Iris pigment epithelial cell (primary cell): ENCODE results near the gene FYCO1.
A peak's percentile ranks its signal among the peaks of the same experiment; 100 is the strongest.

Experiments
- DNase-seq: peaks from one replicate; pipeline ENCODE4 v3.0.0-alpha.2; 2011; ENCODE audit warnings: low read depth

Gene FYCO1

DNA sequence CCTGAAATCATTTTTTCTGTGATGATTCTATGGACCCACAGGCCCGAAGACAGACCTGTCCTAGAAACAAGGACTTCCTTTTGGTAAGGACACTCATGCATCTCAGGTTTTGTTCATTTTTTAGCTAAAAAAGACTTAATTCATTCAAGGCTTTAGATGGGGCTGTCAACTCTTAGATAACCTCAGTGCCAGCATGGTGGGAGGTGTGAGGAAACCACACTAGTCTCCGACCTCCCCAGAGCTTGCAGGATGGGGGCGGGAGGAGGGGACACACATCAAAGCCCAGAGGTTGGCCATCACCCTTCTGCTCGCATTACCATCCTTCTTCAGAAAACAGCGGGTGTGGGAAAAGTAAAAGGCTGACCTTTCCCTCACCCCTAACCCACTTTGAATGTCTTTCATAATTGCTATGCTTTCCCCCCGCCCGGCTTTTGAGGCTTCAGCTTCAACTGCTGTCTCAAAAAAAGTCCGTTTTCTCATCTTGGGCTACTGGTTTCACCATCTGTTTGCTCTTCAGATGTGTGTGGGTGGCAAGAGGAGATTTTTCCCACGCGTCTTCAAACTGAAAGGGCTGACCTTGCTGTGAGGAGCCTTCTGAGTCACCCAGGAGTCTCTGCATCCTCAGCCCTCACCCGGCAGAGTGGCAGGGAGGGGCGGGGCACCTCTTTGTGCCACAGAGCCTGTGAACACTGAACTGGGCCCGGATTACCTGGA is 79.9 kb downstream of the FYCO1 start:
- peak; percentile 98 for DNase-seq

DNA sequence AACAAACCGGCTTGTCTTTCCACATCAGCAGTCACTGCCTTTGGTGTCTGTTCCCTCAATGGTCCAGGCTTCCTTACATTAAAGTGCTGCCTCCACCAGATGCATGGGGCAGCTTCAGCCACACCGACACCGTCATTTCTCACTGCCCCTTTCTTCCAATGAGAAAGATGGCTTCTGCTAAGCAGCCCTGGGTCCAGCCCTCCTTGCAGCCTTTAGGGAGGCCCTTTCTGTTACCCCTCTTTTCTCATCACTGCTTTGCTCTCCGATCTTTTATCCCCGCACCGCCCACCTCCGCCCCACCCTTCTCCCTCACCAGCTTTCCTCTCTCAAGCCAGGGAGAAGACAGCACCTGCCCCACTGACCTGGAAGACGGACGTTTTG is 80.6 kb downstream of the FYCO1 start:
- no peak for DNase-seq

DNA sequence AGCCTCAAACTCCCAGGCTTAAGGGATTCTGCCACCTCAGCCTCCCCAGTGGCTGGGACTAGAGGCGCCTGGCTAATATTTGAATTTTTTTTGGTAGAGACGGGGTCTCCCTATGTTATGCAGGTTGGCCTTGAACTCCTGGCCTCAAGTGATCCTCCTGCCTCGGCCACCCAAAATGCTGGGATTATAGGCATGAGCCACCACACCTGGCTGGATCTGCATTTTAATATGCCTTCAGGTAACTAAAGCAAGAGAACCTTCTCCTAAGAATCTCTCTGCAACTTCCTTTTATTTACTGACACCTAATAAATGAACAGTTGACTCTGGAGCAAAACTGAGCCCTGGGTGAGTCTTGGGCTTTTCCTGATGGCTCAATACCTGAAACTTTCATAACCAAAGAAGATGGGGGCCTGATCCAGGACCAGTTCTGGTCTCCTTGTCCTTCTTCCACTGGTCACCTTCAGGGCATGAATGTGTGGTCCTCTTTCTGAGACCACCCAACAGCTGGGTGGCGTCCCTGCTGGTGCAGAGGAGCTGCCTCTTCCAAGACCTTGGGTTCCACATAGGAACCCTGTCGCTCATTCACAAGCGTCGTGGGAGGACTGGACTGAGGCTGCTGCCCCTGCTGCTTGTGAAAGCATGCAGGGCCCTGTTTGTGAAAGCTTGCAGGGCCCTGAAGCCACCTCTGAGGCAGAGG is 81.1 kb downstream of the FYCO1 start:
- no peak for DNase-seq

DNA sequence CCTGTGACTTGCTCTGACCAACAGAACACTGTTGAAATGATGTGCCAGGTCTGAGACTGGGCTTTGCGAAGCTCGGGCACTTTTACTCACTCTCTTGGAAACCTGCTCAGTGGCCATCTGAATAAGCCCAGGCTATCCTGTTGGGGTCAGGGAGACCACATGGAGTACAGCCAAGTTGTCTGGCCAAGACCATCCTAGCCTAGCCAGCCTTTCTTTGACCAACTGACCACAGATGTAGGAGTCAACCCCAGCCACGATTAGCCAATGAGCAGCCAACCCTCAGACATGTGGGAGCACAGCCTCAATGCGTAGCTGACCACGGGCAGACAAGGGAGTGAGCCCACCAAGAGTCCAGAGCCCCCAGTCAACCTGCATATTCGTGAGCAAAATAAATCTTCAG is 83.2 kb downstream of the FYCO1 start:
- no peak for DNase-seq

DNA sequence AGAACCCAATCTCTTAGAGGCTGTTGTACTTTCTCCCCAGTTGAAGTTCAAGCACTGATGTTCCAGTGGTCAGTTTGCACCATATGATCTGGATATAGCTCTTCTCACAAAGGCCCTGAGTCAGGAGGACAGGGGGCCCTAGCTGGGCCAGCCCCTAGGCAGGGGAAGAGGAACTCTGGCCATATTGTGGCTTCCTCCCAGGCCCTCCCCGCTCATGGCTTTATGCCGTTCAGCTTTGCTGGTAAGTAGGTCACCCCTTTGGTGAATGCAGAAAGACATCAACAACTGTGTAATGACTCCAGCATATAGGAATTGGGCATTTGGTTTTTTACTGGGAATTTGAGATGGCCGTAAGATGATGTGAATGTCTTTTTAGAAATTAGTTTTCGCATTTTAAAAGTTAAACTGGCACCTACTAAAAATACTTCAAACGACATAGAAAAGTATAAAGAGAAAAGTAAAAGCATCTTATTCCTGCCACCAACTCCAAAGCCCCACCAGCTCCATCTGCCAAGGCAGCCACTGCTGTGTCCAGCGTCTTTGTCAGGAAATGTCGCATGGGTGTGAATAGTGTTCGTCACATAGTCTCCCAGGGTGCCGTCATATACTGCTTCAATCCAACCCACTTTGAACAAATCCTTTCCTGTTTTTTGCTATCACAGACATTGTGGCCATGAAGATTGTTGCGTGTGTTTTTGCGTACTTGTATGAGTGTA is 84.0 kb downstream of the FYCO1 start:
- DNase-seq = no peak

DNA sequence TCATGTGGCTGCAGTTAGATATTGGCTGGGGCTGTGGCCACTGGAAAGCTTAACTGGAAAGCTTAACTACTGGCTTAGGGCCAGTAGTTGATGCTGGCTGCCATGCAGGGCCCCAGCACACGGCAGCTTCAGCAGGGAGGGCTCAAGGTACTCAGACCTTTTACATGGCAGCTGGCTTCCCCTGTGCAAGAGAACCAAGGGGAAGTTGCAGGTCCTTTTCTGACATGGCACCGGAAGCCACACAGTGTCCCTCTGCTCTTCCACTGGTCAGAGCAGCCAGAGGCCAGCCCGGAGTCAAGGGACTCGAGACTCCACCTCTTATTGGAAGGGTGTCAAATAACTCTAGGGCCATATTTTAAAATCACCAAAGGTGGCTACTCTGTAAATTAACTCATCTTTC is 84.7 kb downstream of the FYCO1 start:
- no peak for DNase-seq

DNA sequence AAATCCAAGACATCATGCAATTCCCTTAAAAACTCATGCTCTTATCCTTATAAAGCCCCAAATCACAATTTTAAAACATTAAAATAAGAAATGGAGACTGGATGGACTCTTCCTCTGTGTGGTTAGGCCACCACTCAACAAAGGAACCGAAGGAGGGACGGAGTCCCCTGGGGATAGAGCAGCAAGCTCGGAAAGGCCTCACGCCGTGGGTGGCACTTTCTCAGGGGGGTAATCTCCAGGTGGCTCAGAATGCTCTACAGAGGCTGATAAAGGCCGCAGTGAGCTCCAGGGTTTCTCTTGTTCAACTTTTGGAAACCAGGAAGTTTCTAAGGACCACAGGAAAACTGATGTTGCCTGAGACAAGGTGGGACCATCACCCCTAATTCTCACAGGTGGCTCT is 86.1 kb downstream of the FYCO1 start:
- no peak for DNase-seq

DNA sequence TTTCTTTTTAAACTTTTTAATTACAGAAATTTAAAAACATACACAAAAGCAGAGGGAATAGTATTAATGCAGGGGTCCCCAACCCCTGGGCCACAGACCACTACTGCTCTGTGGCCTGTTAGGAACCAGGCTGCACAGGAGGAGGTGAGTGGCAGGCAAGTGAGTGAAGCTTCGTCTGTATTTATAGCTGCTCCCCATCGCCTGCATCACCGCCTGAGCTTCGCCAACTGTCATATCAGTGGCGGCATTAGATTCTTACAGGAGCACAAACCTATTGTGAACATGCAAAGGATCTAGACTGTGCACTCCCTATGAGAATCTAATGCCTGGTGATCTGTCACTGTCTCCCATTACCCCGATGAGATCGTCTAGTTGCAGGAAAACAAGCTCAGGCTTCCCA is 86.9 kb downstream of the FYCO1 start:
- DNase-seq = no peak

DNA sequence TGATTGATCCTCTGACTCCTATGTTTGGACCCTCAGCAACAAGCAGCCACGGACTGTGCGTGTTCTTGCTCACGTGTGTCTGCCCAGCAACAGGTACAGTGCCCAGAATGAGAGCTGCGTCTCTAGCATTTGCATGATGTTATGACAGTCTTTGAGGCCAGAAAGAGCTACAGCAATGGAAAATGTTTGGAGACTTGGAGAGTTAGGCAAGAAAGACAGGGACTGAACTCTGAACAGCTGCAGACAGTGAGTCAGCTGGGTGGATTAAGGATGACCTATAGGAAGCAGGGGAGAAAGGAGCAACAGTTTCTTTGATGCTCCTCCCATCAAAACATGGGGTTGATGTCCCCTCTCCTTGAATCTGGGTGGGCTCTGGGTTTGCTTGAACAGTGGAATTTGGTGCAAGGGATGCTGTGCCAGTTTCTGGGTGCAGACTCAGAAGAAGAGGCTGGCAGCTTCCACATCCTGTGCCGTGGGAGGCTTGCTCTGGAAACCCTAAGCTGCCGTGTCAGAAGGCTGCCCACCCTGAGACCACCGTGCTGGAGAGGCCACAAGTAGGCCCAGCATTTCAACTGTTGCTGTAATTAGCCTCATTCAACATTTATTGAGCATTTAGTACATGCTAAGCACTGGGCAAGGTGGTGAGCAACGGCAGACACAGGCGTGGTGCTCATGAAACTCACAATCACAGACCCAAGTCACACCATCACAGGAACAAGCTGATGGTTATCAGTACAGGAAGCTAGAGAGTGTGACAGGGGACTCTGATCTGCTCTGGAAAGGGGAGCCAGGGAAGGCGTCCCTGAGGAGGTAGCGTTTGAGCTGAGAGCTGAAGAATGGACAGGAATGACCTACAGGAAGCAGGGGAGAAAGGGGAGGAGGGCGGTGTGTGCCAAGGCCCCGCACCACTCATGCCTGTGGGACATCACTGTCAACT is 87.6 kb downstream of the FYCO1 start:
- DNase-seq = peak; percentile 95

DNA sequence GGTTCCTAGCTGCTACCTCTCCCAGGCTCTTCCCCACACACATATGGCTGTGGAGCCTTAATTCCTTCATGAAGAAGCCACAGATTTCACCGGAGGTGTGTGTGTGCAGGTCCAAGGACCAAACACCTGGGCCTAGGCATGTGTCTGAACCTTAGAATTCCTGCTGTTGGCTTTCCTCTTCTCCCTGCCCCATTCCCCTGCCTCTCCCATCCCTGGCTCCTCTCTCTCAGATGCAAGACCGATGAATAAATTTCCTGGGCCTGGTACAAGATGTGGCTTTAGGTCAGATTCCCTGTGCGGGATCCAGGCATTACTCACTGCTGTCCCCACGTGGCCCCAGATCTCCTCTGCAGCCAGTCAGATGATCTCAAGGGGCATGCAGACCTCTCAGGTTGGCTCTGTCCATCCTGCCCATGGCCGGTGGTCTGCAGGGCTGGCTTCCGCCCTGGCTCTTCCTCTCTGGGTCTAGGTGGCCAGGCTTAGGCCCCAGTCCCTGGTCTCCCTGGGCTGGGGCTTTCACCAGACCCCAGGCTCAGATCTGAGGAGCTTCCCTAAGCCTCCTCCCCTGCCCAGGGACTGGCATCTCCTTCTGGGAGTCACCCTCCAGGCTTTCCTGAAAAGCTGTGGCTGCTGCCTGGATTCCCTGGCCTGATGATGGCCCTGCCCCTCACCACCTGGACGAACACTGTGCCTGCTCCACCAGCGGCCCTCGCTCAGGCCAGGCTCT is 88.8 kb downstream of the FYCO1 start:
- DNase-seq = peak; percentile 90

DNA sequence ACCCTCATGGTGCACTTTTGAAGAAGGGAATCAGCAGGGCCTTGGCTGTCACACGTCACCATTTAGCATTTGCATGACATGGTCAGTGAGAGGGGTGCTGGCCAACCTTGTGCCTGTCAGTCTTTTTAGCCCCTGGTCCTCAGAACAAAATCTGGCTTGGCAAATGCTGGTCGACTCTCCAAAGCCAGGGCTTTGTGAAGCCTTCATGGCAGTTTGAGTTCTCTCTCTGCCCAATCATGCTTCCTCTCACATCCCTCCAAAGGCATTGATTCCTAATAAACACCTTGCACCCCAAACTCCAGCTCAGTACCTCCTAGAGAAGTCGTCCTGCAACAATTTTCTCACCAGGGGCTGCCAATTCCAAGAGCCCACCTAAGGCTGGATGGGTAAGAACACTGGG is 89.9 kb downstream of the FYCO1 start:
- no peak for DNase-seq

DNA sequence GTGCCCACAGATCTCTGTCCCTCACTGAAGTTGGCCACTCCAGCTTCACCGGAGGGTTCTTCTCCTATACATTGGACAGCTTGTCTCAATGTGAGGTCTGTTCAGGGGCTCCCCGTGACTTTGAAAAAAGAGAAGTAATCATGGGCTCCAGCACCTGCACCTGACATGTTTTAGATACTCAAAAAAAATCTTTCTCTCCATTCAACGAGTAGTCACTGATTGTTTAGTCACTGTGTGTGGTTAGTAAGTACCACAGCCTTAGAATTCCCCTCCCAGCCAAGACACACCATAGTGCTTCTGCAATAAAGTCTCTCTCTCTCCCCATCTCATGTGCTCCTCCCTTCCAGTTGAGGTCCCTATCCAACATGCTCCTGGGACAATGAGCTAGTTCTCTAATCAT is 90.7 kb downstream of the FYCO1 start:
- DNase-seq = no peak

DNA sequence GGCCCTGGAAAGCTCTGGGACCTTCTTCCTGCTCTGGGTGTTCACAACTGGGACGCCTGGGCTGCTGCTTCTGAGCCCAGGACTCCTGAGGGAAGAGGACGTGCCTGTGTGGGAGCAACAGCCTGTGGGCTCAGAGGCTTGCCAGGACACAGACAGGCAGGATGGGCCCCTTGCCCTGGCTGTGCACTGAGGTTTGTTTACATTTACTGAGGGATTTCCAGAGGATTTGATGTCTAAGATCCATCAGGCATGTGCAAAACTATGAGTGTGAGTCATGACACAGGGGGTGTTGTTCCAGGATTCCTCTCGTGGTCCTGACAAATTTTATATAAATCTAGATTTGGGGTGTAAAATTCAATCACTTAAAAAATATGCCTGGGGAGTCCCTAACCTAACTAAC is 98.7 kb downstream of the FYCO1 start:
- DNase-seq = peak; percentile 81

DNA sequence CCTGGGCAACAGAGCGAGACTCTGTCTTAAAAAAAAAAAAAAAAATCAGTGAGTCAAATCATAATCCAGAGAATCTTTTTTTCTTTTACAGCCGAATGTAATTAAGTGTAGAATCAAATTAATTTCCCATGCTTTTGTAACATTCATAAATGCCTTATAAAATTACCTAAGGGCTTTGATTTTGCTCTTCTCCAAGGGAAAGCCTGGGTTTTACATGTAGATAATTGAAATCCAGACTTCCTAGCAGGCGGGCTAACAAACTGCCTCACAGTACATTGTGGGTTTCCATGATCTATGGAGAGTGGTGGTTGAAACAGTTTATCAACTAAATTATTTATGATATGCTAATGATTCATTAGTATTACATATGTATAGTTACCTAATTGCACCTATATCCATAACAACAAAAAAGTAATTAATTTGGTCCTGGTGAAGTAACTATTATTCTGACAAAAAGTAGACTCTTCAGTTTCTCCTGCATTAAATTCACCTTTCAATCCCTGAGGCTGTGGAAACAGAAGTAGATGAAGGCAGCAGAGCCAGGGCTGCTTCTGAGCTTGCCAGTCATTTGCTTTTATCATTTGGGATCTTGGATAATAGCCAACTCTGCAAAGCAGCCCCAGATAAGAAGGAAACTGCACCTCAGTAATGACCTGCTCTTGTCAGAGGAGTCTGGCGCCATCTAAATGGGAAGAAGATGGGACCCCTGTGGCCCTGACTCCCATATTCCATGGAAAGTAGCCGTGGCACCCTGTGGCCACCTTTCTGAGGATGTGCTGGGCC is 99.7 kb downstream of the FYCO1 start:
- no peak for DNase-seq

DNA sequence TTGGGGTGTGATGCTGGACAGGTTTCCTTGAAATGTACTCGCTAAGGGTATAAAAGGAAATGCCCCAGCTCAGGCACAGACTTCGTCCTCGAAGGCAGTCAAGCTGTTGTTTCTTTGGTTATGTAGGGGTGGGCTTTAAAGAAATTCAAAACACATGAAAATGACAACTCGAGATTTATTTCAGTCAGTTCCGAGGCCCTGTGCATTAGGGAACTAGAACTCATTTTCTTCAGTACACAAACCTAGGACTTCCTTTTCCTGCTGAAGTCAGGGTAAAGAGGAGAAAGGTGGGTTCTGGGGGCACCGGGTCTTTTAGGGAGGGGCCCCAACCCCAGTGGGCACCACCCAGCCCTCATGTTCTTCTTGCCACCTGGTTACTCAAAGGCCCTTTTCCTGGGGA is 101.6 kb downstream of the FYCO1 start:
- DNase-seq = no peak

DNA sequence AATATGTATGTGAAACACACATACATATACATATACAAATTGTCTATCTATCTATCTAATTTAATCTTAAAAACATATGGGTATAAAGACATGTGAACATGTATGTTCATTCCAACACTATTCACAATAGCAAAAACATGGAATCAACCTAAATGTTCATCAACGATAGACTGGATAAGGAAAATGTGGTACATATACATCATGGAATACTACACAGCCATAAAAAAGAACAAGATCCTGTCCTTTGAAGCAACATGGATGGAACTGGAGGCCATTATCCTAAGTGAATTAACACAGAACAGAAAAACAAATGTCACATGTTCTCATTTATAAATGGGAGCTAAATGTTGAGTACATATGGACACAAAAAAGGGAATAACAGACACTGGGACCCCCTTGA is 103.5 kb downstream of the FYCO1 start:
- no peak for DNase-seq

DNA sequence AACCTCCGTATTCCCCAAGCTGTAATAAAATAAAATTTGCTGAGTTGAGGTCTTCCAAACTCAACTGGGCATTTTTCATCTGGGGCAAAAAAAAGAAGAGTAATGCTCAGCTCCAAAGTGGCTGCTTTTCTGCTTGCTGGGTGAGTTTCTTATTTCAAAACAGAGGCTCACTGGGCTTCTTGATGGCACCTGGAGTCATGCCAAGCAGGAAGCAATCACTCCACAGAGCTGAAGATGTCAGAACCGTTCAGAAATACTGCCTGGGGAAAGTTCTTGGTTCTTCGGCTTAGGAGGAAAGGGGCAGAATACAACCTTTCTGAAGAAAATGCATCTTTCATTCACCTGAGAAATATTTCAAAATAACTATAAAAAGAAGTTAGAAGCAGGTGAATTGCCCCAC is 105.2 kb downstream of the FYCO1 start:
- no peak for DNase-seq

DNA sequence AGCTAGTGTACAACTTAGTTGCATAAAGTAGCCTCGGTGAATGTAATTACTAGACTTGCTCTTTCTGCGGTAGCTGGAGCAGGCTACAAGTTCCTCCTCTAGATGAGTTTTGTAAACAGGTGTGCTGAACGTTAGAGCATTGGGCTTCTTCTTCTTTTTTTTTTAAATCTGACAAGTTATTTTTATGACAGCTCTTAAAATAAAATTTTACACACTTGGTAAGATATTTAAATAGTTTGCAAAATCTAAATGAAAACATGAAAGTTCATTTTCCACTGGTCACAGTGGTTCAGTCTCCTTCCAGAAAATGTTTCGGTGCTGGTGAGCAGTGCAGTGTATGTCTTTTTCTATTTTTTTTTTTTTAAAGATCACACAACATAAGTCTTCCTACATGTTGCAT is 106.3 kb downstream of the FYCO1 start:
- no peak for DNase-seq

DNA sequence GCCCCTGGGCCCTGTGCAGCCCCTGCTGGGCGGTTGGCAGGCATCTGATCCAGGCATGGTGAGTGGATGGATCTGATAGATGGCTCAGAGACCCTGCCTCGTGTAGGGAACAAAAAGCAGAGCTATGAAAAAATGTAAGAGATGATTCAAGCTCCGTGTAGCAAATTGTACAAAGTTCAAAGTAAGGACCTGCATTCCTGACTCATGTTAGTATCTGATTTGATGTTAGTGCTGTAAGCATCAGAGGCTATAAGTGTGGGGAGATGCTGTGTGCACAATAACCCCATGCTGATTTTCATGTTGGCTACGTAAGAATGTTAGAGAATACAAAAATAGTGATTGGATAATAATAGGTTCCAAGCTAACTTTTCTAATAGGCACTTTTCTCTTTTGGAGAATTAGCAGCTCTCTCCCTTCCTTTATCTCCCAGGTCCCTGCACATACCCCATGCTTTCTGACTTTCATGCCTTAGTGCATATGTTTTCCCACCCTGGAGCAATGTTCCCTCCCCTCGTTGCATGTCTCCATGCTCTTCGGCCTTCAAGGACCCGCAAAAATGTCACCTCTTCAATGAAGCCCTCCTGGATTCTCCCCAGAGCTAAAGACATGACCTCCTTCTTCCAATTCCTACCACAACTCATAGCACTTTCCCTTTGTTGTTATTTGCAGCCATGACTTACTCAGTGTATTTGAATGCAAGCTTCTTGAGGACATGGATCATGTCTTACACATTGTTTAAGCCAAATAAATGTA is 107.7 kb downstream of the FYCO1 start:
- peak; percentile 32 for DNase-seq

DNA sequence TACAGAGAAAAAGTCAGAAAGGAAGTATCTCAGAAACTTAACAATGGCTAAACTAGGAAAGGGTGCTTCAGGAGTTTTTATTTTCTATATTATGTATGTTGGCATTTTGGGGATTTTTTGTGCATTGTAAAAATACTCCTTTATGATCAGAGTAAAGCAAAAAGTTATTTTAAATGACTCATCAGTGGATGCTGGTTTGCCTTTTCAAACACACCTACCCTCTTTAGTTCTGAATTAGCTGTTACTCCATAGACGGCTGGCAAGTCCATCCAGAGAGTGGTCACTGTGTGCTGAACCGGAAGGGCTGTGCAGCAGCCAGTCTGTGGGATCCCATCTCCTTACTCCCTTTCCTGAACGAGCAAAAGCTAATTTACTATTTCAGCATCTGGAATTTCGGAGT is 108.3 kb downstream of the FYCO1 start:
- DNase-seq = no peak
